ENCODE measurements around the gene TMEM89.

DNA sequence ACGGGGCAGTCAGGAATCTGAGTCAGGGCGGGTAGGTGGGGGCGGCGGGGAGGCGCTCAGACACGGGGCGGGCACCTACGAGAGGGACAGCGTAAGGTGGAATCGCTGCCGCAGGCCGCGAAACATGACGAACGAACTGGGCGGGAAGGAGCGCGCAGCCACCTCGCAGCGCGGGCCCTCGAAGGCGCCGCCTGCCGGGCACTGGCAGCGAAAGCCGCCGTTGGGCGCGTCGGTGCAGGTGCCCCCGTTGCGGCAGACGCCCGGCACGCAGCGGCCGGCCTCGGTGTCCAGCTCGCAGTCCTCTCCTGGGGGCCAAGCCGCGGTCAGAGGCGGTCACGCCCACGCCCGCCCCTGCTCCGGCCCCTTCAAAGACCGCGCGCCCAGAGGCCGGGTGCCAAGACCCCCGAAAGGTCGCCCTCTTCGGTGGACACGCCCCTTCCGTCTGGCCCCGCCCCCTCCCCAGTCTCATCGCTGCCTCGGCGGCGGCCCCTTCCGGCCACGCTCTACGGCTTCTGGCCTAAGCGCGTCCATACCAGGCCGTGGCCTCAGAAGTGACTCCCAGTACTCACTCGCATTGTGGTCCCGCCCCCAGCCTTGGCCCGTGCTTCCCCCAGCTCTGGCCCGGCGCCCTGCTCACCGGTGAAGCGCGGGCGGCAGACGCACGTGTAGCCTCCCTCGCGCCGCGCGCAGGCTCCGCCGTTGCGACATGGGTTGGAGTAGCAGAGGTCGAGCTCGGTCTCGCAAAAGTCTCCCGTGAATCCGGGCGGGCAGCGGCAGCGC lies 34.7 kb upstream of the TMEM89 start:
- TF ChIP-seq EZH2 (IDR thresholded peaks at IDR 0.05) (no peak), POLR2AphosphoS5 (IDR thresholded peaks at IDR 0.05; ENCODE audit: borderline replicate concordance, low read depth, low read length) (no peak), FOXP2 (optimal IDR thresholded peaks at IDR 0.05; ENCODE audit: control extremely low read depth, extremely low read length, insufficient read depth) (no peak)

Data from SK-N-MC (cell line).